NOMO-1 treated with DMSO at 0.1 percent for 48 hours (cell line): ENCODE measurements around the gene OR10Z1.

ENCODE experiments used
- DNase-seq: peaks from one replicate; lab custom pipeline; 2025; ENCODE audit not compliant: unreplicated experiment; lab: John Stamatoyannopoulos, UW

Gene OR10Z1, protein sequence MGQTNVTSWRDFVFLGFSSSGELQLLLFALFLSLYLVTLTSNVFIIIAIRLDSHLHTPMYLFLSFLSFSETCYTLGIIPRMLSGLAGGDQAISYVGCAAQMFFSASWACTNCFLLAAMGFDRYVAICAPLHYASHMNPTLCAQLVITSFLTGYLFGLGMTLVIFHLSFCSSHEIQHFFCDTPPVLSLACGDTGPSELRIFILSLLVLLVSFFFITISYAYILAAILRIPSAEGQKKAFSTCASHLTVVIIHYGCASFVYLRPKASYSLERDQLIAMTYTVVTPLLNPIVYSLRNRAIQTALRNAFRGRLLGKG

DNA sequence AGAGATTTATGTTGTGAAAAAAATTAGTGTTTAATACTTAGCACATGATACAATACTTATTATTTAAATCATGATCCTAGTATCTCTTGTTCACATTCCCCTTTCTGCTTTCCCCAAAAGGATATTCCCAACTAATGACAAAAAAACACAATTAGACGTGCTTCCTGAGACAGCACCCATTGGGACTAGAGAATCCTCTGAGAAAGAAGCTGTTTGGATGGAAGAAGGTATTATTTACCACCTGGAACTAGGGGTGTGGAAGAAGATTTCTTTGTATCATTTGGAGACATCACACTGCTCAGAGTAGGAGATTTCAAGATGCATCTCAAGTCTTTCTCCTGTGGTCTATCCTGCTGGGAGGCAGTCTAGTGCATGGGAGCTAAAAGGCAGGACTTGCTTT is at the start of gene OR10Z1:
TSS of gene OR10Z1 (plus strand) at position 301 of the 400 bp plus-strand sequence. CDS start 1,171 bp downstream, outside the sequence.
- DNase-seq, result no peak

DNA sequence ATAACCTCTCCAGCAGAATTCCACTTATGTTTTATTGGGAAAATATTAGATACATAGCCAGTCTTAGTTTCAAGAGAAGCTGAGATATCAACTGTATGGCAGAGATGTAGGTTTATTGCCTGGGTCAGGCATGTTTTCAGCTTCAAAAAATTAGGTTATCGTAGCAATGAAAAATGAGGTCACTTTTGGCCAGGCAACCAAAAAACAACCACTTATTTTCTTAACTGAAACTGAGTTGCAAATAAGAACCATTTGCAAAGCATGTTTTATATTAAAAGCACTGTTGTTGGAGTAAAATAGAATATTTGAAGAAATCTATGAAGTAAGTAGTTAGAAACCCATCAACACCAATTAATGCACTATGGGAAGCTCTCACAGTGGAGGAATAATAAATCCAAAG is 45.4 kb upstream of the OR10Z1 start:
- DNase-seq, result no peak

DNA sequence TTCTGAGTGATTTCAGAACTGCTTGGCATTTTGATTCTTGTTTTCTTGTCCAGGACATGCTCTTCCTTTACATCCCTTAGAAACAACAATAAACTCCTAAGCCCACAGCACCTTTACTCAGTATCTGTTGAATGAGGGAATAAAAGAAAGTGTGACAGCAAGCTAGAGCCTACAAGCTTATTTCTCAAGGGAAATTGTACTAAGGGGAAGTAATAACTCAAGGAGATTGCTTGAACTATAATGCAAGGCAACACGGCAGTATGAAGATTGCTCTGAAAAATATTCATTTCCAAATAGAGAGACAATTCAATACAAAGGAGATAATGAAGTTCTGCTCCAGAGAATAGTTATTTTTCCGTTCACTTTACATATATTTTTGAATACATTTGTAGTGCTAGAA is 41.2 kb upstream of the OR10Z1 start:
- peak; percentile 79 for DNase-seq

DNA sequence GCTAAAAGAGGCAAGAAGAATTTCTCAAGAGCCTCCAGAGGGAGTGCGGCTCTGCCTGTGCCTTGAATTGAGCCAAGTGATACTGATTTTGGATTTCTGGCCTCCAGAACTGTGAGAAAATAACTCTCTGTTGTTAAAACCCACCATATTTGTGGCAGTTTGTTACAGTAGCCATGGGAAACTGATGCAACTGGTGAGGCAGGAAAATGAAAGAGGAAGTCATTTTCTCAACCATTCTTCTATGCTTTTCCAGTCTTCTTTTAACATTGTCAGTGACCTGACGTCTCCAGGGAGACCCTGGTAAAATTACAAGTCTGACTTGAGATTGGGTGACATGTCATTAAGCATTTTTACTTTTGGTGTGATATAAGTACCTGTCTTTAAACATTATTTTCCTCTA is 40.5 kb upstream of the OR10Z1 start:
- DNase-seq, result peak; percentile 84

DNA sequence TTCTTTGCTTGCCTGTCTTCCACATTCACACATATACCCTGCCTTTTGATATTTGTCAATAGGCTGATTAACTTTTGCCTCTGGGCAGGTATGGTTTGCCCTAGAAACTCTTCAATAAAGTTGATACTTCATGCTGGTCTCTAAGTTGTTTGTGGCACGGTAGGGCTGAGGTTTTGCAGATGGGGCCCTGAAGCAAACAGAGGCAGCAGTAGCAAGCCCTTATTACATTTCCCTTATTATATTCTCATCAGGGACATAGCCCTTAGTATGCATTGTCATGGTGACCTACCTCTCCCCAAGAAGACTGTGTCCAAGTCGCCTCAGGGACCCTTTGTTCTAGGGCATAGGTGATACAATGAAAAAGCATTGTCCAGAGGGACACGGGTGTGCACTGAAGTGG is 34.6 kb upstream of the OR10Z1 start, which contains the start of gene OR6P1:
TSS of gene OR6P1 (minus strand) at position 101 of the 400 bp plus-strand sequence. CDS start 6,976 bp downstream, outside the sequence.
- DNase-seq, result no peak

DNA sequence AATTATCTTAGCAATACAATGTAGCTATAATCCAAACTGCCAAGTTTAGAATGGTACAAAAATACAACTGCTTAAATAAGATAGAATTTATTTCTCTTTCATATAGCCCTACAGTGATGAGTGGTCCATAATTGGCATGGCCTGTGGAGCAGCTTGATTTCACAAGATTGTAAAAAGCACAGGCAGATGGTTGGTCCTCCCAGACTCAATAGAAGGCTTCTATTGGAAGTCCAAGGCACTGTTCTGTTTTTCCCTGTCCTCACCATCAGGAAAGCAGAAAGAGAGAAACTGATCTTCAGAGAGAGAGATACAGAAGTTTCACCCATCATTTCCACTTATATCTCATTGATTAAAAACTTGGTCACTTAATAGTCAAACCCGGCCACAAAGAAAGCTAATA is 32.8 kb upstream of the OR10Z1 start:
- no peak for DNase-seq

DNA sequence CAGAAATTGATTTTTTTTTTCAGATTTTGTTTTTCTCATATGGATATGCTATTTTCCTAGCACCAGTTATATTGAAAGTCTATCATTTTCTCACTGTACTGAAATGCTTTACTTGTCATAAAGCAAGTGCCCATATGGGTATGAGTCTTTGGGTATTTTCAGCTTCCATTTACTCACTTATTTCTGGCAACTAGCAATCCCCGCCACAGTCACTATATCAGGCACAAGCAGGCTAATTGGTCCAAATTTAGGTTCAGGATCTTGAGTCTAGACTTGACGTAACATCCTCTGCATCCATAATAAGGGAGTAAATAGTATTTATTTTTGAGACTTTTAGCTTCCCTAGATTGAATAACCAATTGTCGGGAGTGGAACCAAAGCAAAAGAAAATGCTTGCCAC is 27.5 kb upstream of the OR10Z1 start:
- DNase-seq, result no peak

DNA sequence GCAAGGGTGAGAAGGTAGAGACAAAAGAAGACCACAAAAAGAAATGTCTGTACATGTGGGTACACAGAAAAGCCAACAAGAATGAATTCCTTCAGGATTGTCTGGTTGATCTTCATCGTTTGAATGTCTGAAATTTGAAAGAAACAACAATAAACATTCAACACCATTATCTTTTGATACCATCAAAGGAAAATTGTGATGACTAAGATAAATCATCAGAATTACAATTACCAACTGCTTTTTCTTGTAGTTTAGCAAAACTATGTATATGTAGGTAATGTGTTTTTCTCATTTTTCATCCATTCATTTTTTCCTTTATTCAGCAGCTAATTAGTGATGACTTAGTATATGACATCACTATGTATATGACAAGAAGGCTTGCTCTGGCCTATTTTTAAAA is 25.3 kb upstream of the OR10Z1 start, which contains the start of gene OR10X1:
TSS of gene OR10X1 (minus strand) at position 167 of the 400 bp plus-strand sequence. CDS start at position 167, 0 bp downstream.
- DNase-seq, result no peak

DNA sequence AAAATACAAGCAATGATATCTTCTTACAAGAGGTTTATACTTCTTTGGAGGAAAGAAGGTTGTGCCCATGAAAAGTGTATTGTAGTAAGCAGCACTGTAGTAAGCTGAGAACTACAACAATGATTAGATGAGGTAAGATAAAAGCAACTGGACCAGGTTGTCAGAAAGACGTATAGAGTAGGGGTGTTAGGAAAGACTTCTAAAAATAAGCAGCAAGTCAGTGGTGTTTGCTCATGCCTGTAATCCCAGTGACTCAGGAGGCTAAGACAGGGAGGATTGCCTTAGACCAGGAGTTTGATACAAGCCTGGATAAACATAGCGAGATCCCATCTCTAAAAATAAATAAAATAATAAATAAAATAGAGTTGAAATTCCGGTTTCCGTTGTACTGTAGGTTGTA is 21.1 kb upstream of the OR10Z1 start:
- no peak for DNase-seq

DNA sequence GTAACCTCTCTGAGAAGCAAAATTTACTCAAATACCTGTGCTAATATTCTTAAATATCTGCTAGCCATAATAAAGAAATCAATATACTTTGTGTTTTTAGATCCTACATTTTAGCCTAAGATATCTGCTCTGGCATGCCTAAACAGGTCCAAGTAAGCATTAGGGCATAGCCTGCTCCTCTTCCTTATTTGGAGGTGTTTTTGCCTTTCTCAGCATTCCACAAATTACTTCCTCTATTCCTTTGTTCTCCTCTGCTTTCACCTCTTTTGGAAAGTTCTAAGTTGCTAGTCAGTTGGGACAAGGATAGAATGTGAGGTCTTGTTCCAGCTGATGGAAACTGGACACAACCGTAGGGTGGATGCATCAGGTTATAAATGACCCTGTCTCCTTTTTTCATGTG is 18.1 kb upstream of the OR10Z1 start:
- no peak for DNase-seq

DNA sequence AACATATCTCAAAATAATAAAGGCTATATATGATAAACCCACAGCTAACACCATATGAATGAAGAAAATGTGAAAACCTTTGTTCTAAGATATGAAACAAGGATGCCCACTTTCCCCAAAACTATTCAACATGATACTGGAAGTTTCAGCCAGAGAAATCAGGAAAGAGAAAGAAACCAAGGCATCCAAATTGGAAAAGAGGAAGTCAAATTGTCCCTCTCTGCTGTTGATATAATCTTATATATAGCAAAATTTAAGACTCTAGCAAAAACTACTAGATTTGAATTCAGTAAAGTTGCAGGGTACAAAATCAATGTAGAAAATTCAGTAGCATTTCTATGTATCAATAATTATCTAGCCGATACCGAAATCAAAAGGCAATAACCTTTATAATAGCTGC is 4.3 kb upstream of the OR10Z1 start:
- no peak for DNase-seq

DNA sequence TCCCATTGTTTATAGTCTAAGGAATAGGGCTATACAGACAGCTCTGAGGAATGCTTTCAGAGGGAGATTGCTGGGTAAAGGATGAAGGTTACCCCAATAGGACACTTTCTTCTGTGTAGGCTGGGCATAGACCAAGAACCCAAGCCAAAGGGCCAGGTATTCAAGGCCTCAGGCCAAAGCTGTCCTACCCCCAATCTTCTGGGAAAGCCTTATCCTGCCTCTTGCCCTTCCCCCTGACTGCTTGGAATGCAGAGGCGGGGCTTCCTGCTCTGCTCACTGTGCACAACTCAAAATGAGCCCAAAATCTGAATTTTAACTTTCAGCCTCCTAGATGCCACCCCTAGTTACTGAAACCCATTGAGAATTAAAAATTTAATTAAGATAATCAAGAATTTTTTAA is 2.2 kb downstream of the OR10Z1 start:
- no peak for DNase-seq

DNA sequence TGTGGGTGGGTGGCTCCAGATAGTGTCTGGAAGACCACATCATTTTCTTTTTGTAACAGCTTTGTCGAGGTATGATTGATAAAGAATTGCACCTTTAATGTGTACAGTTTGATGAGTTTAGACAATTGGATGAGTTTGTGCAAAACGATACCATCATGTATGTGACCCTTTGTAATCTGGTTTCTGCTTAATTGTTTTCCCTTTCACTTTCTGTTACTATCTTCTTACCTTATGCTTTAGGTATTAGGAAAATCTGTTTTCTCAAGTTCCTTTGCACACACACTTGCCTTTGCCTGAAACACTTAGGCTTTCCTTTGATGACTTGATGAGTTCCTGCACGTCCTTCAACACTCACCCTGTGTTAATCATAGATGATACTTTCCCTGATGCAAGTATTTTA is 6.8 kb downstream of the OR10Z1 start:
- DNase-seq, result no peak

DNA sequence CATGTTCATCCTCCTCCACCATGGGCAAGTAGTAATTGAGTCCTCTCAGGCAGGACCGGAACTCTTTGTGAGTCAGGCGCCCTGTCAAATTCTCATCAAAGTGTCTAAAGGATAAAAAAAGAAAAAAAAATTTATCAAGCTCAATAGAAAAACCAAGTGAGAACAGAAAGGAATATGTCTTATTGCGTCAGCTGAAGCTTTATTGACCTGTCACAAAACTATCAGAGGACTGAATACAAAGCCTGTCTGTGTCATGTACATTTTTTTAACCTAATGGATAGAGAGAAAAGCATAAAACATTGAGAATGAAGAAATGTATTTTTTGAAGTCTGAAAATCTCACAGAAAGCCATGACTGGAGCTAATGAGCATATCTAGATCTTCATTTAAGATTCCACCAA is 8.7 kb downstream of the OR10Z1 start:
- no peak for DNase-seq

DNA sequence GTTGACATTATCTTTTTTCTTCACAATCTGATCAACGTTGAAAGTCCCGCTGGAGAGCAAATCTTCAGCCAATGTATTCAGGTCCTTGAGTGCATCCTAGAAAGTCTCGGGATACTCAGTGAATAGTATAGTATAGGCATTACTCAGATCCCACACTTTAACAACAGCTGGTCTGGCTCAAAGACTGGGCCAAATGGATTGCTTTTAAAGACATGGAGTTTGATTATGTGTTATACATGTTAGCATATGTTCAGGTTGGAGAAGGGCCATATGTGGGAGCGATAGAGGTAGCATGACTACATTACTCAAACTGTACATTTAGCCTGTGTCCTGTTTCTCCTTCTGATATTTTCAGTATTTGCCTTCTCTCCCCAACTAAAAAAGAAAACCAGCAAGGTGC is 33.1 kb downstream of the OR10Z1 start:
- no peak for DNase-seq

DNA sequence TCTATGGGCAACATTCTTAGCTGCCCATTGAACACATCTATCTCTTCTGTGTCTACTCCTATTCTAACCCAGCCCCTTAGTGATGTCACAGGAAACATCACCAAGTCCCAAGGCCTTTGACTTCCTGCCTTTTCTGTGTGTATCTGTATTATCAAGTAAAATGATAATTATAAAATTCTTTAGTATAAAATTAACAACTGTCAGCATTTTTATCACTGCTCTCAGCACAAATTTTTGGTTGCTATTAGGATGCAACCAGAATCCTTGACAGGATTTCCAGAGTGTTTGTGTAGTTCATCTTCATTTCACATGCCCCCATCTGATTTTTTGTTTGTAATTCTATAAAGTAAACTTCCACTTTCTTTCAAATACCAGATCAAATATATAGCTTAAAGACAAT is 33.8 kb downstream of the OR10Z1 start:
- no peak for DNase-seq

DNA sequence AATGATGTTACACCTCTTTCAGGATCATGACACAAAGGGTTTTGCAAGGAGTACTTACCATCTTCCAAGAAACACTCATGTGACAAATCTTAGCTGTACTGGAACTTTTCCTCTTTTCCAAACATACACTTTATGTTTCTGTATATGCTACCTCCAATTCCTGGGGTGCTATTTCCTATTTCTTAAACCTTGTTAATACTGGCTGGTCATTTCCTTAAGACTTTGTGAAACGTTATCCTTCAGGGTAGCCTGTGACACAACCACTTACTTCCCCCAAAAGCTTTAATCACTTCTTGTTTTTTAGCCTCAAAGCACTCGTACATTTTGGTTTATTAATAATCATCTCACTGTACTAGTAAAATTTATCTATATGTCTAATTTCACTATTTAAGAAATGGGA is 39.4 kb downstream of the OR10Z1 start:
- peak; percentile 88 for DNase-seq

DNA sequence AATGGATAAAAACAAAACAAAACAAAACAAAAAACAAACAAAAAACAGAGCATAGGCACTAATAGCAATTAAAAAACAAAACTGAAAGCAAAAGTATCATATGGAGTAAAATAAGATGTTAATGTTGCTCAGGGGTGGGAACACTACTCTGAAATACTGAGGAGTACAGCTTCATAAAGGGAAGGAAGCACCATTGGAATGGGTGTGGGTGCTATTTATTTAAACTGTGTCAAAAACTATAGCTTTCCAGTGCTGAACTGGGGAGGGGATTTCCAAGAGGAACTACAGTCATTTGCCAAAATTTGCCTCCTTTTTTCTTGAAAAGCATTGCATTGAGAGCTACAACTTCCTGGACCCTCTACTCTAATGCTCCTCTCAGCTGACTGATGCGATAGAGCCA is 41.4 kb downstream of the OR10Z1 start:
- peak; percentile 2 for DNase-seq

DNA sequence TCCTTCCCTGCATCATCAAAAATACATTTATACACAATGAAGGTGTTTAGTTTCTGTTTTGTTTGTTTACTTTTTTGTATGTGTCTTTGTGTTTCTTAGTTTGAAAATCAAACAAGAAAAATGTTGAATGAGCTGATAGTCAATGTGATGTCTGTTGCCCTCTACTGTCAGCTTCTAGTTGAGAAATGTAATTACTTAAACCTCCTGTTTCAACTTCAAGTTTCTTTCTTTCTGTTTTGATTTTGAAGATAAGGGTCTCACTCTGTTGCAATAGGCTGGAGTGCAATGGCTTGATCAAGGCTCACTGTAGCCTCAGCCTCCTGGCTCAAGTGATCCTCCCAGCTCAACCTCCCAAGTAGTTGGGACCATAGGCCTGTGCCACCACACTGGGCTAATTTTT is 44.0 kb downstream of the OR10Z1 start:
- peak; percentile 17 for DNase-seq

DNA sequence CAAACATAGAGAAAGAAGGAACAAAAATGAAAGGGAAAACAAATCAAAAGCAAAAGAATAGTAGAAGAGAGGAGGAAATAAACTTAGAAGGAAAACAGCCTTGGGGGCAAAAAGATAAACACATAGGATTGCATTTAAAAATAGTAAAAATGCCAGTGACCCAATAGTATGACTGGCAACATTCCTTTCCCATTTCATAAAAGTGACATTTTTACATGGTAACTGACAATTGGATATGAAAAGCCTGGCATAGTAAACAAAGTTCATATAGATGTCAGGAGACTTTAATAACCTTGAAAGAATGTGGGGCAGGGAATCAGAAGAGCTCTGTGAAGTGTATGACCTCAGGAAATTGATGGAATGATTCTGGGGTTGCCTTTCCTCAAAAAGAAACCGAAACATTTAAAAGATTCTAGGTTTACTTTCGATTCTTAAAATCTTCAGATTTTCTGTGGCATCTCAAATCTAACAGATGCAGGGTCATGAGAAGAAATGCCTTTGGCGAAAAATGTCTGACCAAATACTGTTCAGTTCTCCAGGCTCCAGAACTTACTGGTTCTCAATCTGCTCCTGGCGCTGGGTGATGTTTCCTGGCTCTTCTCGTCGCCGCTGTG is 47.8 kb downstream of the OR10Z1 start:
- DNase-seq, result no peak

DNA sequence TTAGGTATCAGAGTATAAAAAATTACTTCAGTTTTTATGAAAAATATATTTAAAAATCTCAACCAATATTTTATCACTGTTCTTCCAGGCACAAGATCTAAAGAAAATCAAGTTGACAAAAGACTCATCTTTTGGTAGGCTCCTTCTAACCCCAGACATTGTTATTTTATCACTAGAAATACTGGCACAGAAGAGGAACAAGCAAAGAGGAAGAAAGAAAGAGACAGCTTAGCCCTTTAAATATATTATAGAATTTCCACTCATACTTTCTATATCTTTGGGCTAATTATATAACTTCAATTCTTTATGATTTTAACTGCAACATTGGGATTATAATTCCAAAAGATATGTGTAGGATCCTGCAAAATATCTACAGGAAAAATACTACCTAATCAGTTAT is 49.0 kb downstream of the OR10Z1 start:
- peak; percentile 67 for DNase-seq

DNA sequence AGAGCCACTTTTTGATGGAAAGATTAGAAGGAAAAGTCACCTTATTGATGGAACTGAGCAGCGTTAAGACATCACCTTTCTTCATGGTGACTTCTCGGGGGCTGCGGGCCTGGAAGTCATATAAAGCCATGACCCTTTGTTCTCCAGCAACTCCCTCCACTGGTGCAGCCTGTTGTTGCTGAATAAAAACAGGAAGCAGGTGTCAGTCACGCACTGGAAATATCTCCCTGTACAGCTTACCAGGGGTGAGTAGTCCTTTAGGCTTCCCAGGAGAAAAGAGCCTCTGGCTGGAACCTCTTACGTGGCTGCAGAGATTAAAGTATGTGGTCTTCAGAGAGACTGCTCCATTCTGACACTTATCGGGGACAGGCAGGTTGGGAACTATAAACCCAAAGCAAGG is 49.5 kb downstream of the OR10Z1 start:
- DNase-seq, result peak; percentile 37
